ENCODE results near the gene SPECC1L.

The SPECC1L gene

GRCh38 chr22:24428751-24429410 lies 158.2 kb downstream of the SPECC1L start:
- no peak for DNase-seq (ENCODE audit: low read depth)

- DNase-seq (ENCODE audit: low read depth): peak; percentile 49
These were observed 159.1 kb downstream of the SPECC1L start for GRCh38 chr22:24429411-24430365.

GRCh38 chr22:24430431-24431308 lies 160.0 kb downstream of the SPECC1L start:
- DNase-seq (ENCODE audit: low read depth): no peak

- DNase-seq (ENCODE audit: low read depth): no peak
These were observed 160.8 kb downstream of the SPECC1L start for GRCh38 chr22:24431309-24432034.

GRCh38 chr22:24432059-24432853 lies 161.6 kb downstream of the SPECC1L start:
- DNase-seq (ENCODE audit: low read depth): peak; percentile 53

GRCh38 chr22:24433001-24433827 lies 162.6 kb downstream of the SPECC1L start:
- no peak for DNase-seq (ENCODE audit: low read depth)

- DNase-seq (ENCODE audit: low read depth): peak; percentile 80
These were observed 163.3 kb downstream of the SPECC1L start for GRCh38 chr22:24433828-24434470.

GRCh38 chr22:24434471-24435322 lies 164.1 kb downstream of the SPECC1L start:
- no peak for DNase-seq (ENCODE audit: low read depth)

GRCh38 chr22:24435323-24435645 lies 164.7 kb downstream of the SPECC1L start:
- no peak for DNase-seq (ENCODE audit: low read depth)

GRCh38 chr22:24435861-24436371 lies 165.3 kb downstream of the SPECC1L start:
- peak; percentile 78 for DNase-seq (ENCODE audit: low read depth)

GRCh38 chr22:24436553-24436952 lies 165.9 kb downstream of the SPECC1L start:
- DNase-seq (ENCODE audit: low read depth): no peak

- no peak for DNase-seq (ENCODE audit: low read depth)
These were observed 166.5 kb downstream of the SPECC1L start for GRCh38 chr22:24437091-24437490.

GRCh38 chr22:24437741-24438328 lies 167.2 kb downstream of the SPECC1L start:
- DNase-seq (ENCODE audit: low read depth): peak; percentile 76

GRCh38 chr22:24440270-24440717 lies 169.7 kb downstream of the SPECC1L start:
- no peak for DNase-seq (ENCODE audit: low read depth)

GRCh38 chr22:24440718-24441405 lies 170.2 kb downstream of the SPECC1L start:
- no peak for DNase-seq (ENCODE audit: low read depth)

GRCh38 chr22:24441406-24442351 lies 171.0 kb downstream of the SPECC1L start:
- no peak for DNase-seq (ENCODE audit: low read depth)
